NT2/D1 (cell line): Measurements from ENCODE around the gene ATRIP.

Source experiments
- YY1 ChIP-seq: IDR thresholded peaks from 2 replicates; pipeline ENCODE4 v1.6.1; 2011; ENCODE audit not compliant: insufficient read length, insufficient read depth
- ZNF274 ChIP-seq: IDR thresholded peaks from 2 replicates; pipeline ENCODE4 v1.6.1; 2011; ENCODE audit warnings: mild to moderate bottlenecking, low read depth, low read length

- TF ChIP-seq YY1 (no peak), ZNF274 (no peak)
These were observed 11.8 kb upstream of the ATRIP start for GRCh38 chr3:48434591-48435222.
